ENCODE measurements around the gene PRPF40A. TPM values are rescaled to one million over a fixed set of nuclear protein-coding genes. Genes with fewer than 3 reads are reported as not detected.

Gene PRPF40A
- total RNA-seq (2013): 130 TPM
- polyA plus RNA-seq: 10 to 100 TPM; 56.0 to 95.4 (median 66.6) TPM
- 69.1 and 85.0 TPM in 2 replicates for polyA minus RNA-seq
- total RNA-seq: 153 to 265 (median 215) reads per million in 11 experiments

- Histone ChIP-seq H3K36me3 (replicated peaks in 1 of 2; ENCODE audit: control insufficient read depth in 1 of 2, insufficient read depth in 2 of 2, low read length in 2 of 2) (peaks cover 26 to 47% of the 10 kb centered on the region in 2 donors), H3K4me1 (ENCODE audit: control insufficient read depth in 1 of 2, insufficient read depth in 2 of 2, low read length in 2 of 2) (peaks cover 25 to 36% of the 10 kb centered on the region in 2 donors), H2AFZ (ENCODE audit: insufficient read depth, low read depth, low read length, poor library complexity, severe bottlenecking) (peak within 1 kb of the TSS; percentile 91), H4K20me1 (ENCODE audit: insufficient read depth, low read length) (peaks cover 54% of the 10 kb centered on the region), H3K4me3 (replicated peaks in 1 of 3; ENCODE audit: low read depth in 2 of 3, low read length in 3 of 3) (peak within 1 kb of the TSS; percentile 88 to 96 (median 95)), H3K79me2 (ENCODE audit: insufficient read depth, low read length) (peaks cover 88% of the 10 kb centered on the region), H3K27me3 (ENCODE audit: control insufficient read depth in 2 of 2, insufficient read depth in 2 of 2, low read length in 2 of 2) (no peaks in the 10 kb centered on the region), H3K9me3 (replicated peaks in 1 of 2; ENCODE audit: control insufficient read depth in 1 of 2, insufficient read depth in 1 of 2, low read length in 2 of 2) (no peaks in the 10 kb centered on the region), H3K4me2 (replicated peaks; ENCODE audit: extremely low read depth, low read length, poor library complexity, severe bottlenecking) (peak within 1 kb of the TSS; percentile 98), H3K27ac (ENCODE audit: low read depth in 1 of 2, low read length in 2 of 2) (peak within 1 kb of the TSS; percentile 97 to 98), H3K9ac (ENCODE audit: insufficient read depth, low read length, poor library complexity, severe bottlenecking) (peak within 1 kb of the TSS; percentile 88)
- peak within 1 kb of the TSS; percentile 94 to 99 (median 98) for H3K27ac Mint-ChIP-seq
- intact Hi-C loops (cut with micrococcal nuclease): loop anchor here in 1 of 2 donors (5.0 to 10.0 kb wide), 2 partner anchors 890 to 1433 kb away; partner anchors contain the start of genes ARL5A and NMI
- H3K27me3 Mint-ChIP-seq (ENCODE audit: low read depth in 3 of 3): peaks cover 0 to 2% (median 0%) of the 10 kb centered on the region in 3 donors
- under 1% methylated on average over 48 of the region's 71 CpGs for WGBS (ENCODE audit: insufficient coverage)
- TF ChIP-seq, protein P1, sequence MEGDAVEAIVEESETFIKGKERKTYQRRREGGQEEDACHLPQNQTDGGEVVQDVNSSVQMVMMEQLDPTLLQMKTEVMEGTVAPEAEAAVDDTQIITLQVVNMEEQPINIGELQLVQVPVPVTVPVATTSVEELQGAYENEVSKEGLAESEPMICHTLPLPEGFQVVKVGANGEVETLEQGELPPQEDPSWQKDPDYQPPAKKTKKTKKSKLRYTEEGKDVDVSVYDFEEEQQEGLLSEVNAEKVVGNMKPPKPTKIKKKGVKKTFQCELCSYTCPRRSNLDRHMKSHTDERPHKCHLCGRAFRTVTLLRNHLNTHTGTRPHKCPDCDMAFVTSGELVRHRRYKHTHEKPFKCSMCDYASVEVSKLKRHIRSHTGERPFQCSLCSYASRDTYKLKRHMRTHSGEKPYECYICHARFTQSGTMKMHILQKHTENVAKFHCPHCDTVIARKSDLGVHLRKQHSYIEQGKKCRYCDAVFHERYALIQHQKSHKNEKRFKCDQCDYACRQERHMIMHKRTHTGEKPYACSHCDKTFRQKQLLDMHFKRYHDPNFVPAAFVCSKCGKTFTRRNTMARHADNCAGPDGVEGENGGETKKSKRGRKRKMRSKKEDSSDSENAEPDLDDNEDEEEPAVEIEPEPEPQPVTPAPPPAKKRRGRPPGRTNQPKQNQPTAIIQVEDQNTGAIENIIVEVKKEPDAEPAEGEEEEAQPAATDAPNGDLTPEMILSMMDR (IDR thresholded peaks at IDR 0.05): no peak
- peak within 1 kb of the TSS; percentile 97 to 100 for H3K4me3 Mint-ChIP-seq
- peaks cover 38% of the 10 kb centered on the region for H3K4me1 Mint-ChIP-seq
- H3K36me3 Mint-ChIP-seq: peaks cover 26 to 39% of the 10 kb centered on the region in 2 donors
- peaks cover 0 to 3% (median 0%) of the 10 kb centered on the region in 7 donors for H3K9me3 Mint-ChIP-seq
- peak; percentile 98 to 99 (median 99) for DNase-seq
Measured at GRCh38 chr2:152717228-152718075, at the start of gene PRPF40A. Gene PRPF40A (minus strand): TSS chr2:152717461. CDS start chr2:152717439, 22 bp downstream.

GRCh38 chr2:152766928-152767327, 49.7 kb upstream of the PRPF40A start:
- Histone ChIP-seq H3K27me3 (ENCODE audit: control insufficient read depth in 2 of 2, insufficient read depth in 2 of 2, low read length in 2 of 2) (no peaks in the 10 kb centered on the region), H3K9me3 (replicated peaks in 1 of 2; ENCODE audit: control insufficient read depth in 1 of 2, insufficient read depth in 1 of 2, low read length in 2 of 2) (peaks cover 2 to 3% of the 10 kb centered on the region in 2 donors), H3K4me3 (replicated peaks in 1 of 3; ENCODE audit: low read depth in 2 of 3, low read length in 3 of 3) (no peak overlapping the region), H3K4me1 (ENCODE audit: control insufficient read depth in 1 of 2, insufficient read depth in 2 of 2, low read length in 2 of 2) (no peaks in the 10 kb centered on the region), H3K27ac (ENCODE audit: low read depth in 1 of 2, low read length in 2 of 2) (no peak overlapping the region), H2AFZ (ENCODE audit: insufficient read depth, low read depth, low read length, poor library complexity, severe bottlenecking) (no peak overlapping the region), H3K4me2 (replicated peaks; ENCODE audit: extremely low read depth, low read length, poor library complexity, severe bottlenecking) (no peak overlapping the region), H3K79me2 (ENCODE audit: insufficient read depth, low read length) (no peaks in the 10 kb centered on the region), H3K36me3 (replicated peaks in 1 of 2; ENCODE audit: control insufficient read depth in 1 of 2, insufficient read depth in 2 of 2, low read length in 2 of 2) (peaks cover 3 to 18% of the 10 kb centered on the region in 2 donors), H3K9ac (ENCODE audit: insufficient read depth, low read length, poor library complexity, severe bottlenecking) (no peak overlapping the region), H4K20me1 (ENCODE audit: insufficient read depth, low read length) (no peaks in the 10 kb centered on the region)
- Mint-ChIP-seq H3K9me3 (peaks cover 2 to 10% (median 6%) of the 10 kb centered on the region in 7 donors), H3K27ac (no peak overlapping the region), H3K4me1 (no peaks in the 10 kb centered on the region), H3K36me3 (peaks cover 16 to 20% of the 10 kb centered on the region in 2 donors), H3K27me3 (ENCODE audit: low read depth in 3 of 3) (no peaks in the 10 kb centered on the region), H3K4me3 (no peak overlapping the region)
- no CpG with 5 or more reads among the region's 1 CpG for WGBS (ENCODE audit: insufficient coverage)
- intact Hi-C loops (cut with micrococcal nuclease): no loop called here
- DNase-seq: no peak
- TF ChIP-seq, protein P1 (IDR thresholded peaks at IDR 0.05): no peak
